ENCODE results near the gene SANBR.
"Not testable (repeated sequence)": the region's sequence is repeated elsewhere in the genome, so short reads cannot be mapped to it uniquely, and the experiment has no call there.

The SANBR gene
- 1.1 to 13.4 (median 3.4) reads per million in 9 experiments for total RNA-seq

DNA sequence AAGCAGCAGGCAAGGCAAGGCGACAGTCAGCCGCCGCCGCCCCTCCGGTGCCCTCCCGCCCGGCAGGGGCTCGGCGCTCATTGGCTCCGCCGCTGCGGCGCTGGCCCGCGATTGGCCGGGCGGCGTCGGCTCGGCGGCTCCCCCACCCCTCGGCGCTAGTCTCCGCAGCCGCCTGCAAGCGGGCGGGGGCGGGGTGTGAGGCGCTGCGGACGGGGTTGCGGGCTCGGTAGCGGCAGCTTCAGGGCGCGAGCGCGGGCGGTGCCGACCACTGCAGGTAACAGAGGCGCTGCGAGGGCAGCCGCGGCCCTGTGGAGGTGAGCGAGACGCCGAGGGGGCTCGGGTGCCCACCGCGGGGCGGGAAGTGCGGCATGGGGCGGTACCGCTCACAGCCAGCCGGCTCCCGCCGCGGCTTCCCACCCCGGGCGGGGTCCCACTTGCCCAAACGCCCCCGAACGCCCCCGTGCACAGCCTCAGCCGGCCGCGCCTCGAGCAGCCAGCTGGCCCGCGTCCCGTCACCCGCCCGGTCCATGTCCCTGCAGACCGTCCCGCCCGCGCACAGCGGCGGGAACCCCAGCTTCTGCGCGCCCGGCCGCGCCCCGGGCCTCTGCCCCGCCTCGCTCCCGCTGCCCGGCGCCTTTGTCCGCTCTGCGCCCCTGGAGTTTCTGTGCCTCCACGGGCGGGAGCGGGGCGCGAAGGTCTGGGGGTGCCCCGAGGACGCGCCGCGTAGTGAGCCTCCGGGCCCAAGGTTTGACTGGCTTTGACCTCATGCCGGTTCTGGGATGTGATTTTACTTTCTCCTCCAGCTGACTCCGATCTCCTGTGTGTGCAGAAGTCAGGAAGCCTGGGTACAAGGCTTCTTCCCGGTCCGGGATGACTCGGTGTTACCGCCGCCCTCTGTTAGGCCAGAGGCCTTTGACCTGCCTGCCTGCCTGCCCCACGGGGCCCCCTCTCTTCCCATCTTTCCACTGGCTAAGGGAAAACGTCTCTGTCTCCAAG is at the start of gene SANBR:
Gene SANBR (plus strand): TSS at position 158 of the 996 bp plus-strand sequence. CDS start 4,480 bp downstream, outside the sequence.
- H3K27me3 Mint-ChIP-seq = no peaks in the 10 kb centered on the region
- H3K4me3 Mint-ChIP-seq = peak within 1 kb of the TSS; percentile 92 to 93
- peak; percentile 96 for ATAC-seq (replicated peaks)
- peaks cover 5% of the 10 kb centered on the region for H3K36me3 Mint-ChIP-seq (ENCODE audit: insufficient read depth)
- H3K27ac Mint-ChIP-seq = peak within 1 kb of the TSS; percentile 75 to 83
- H3K9me3 Mint-ChIP-seq = no peaks in the 10 kb centered on the region
- H3K4me1 Mint-ChIP-seq (ENCODE audit: low read depth in 2 of 2) = peaks cover 4 to 9% of the 10 kb centered on the region in 2 donors
- DNase-seq = peak; percentile 76 to 84 (median 76)

DNA sequence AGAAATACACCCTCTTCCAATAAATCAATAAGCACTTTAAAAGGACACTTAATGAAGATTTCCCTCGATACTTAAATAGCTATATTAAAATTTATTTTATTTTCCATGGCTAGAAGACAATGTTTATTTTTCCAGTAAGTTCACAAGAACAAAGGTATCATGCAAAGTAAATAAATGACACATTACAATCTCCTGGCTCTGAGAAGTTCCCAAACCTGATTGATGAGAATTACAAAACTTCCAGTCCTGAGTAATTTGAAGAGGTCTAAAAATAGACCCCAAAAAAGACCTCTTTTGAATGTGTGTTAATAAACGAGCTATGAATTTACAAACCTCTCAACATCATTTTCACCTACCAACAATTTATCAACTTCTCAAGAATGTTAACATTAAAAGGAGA is 49.7 kb upstream of the SANBR start:
- Mint-ChIP-seq H3K27me3 (no peaks in the 10 kb centered on the region), H3K9me3 (no peaks in the 10 kb centered on the region), H3K4me3 (peak overlapping the region; percentile 91 to 92), H3K4me1 (ENCODE audit: low read depth in 2 of 2) (peaks cover 12 to 25% of the 10 kb centered on the region in 2 donors), H3K36me3 (ENCODE audit: insufficient read depth) (peaks cover 9% of the 10 kb centered on the region), H3K27ac (peak overlapping the region in 1 of 2 donors; percentile 89)
- no peak for DNase-seq
- no peak for ATAC-seq (replicated peaks)

DNA sequence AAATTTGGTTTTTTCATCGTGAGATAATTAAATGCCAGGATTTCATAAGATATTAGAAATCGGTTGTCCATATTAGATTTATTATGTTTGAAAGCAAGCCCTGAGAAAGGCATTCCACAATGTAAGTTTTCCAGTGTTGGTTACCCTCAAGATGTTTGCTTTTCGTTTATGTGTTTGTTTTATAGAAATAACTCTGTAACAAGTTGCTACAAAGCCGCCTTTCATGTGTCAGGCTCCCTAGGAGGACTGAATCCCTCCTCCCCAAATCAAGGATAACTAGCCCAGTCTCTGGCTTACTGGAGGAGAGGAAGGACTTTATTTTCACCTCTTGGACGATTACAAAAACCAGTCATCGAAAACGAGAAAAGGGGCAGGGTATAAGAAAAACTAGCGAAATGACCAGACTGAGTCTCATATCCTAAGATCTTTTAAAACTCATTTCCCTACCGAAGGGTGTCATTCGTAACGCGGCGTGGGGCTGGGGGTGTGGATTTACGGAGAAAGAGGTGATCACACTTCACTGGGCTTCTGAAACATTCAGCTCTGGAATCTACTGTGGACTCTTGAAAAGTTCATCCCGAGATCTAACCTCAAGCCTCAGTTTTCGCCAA is 49.2 kb upstream of the SANBR start:
- H3K9me3 Mint-ChIP-seq = no peaks in the 10 kb centered on the region
- H3K4me3 Mint-ChIP-seq = peak overlapping the region; percentile 91 to 92
- ATAC-seq (replicated peaks) = peak; percentile 2
- H3K27me3 Mint-ChIP-seq = no peaks in the 10 kb centered on the region
- H3K36me3 Mint-ChIP-seq (ENCODE audit: insufficient read depth) = peaks cover 9% of the 10 kb centered on the region
- peaks cover 13 to 25% of the 10 kb centered on the region in 2 donors for H3K4me1 Mint-ChIP-seq (ENCODE audit: low read depth in 2 of 2)
- no peak for DNase-seq
- peak overlapping the region; percentile 89 to 90 for H3K27ac Mint-ChIP-seq

DNA sequence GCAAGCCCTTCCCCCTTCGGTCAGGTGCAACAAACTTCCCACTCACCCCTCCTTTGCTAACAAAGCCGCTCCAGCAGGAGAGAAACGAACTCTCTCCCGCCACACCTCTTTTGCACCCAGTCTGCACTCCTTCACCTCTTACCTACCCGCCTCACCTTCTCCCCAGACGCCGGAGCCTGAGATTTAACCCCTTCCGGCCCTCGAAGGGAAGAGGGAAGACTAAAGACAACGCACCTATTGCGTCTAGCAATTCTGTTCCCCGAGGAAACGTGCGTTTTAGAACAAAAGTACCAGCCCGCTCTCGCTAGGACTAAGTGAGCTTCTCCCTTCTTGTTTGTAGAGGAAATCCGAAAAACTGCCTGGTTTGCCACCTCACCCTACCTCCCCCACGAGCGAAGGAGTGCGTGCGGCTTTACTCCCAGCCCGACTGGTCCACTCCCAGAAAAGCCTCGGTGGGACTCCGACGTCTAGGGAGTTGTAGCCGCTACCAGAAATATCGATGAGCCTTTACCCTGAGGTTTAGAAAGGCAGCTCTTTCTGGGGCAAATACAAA is 48.6 kb upstream of the SANBR start:
- Mint-ChIP-seq H3K4me1 (ENCODE audit: low read depth in 2 of 2) (peaks cover 16 to 29% of the 10 kb centered on the region in 2 donors), H3K27me3 (no peaks in the 10 kb centered on the region), H3K36me3 (ENCODE audit: insufficient read depth) (peaks cover 9% of the 10 kb centered on the region), H3K4me3 (peak overlapping the region; percentile 91 to 92), H3K9me3 (no peaks in the 10 kb centered on the region), H3K27ac (peak overlapping the region; percentile 89 to 90)
- ATAC-seq (replicated peaks) = peak; percentile 70
- DNase-seq = peak; percentile 42 to 69 (median 44)

GRCh38 chr2:61017556-61018317 is 47.9 kb upstream of the SANBR start, which contains the start of the genes PEX13 and PUS10:
Gene PEX13 (plus strand): TSS chr2:61017720. CDS start chr2:61017760, 40 bp downstream.
Gene PUS10 (minus strand): TSS chr2:61018255. CDS start chr2:61011890, 6,365 bp downstream.
- Mint-ChIP-seq H3K36me3 (ENCODE audit: insufficient read depth) (peaks cover 9% of the 10 kb centered on the region), H3K4me1 (ENCODE audit: low read depth in 2 of 2) (peaks cover 16 to 29% of the 10 kb centered on the region in 2 donors), H3K4me3 (peak within 1 kb of the TSS; percentile 91 to 92), H3K9me3 (no peaks in the 10 kb centered on the region), H3K27ac (peak within 1 kb of the TSS; percentile 89 to 90), H3K27me3 (no peaks in the 10 kb centered on the region)
- DNase-seq (peak in 2 of 3 experiments; percentile 9 to 32), ATAC-seq (replicated peaks) (peak; percentile 80)

DNA sequence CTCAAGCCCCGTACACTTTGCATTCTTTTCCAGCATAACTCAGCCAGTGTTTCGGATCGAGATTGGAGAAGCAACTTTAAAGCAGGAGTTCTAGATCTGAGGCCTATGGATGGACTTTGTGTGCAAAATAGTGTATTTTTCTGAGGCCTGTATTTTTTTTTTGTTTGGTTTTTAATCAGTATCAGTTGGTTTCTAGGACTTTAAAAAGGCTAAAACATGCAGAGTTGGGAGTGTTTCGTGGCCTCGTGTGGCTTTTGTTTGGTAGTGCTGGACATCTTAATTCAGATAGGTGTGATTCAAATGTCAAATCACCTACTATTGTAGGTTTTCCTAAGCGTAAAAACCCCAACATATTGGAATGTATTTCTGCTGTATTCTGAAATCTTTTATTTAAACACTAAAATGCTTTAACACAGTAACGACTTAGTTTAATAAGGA is 47.3 kb upstream of the SANBR start:
- Mint-ChIP-seq H3K4me1 (ENCODE audit: low read depth in 2 of 2) (peaks cover 16 to 28% of the 10 kb centered on the region in 2 donors), H3K27ac (peak overlapping the region; percentile 89 to 90), H3K9me3 (no peaks in the 10 kb centered on the region), H3K4me3 (peak overlapping the region; percentile 91 to 92), H3K27me3 (no peaks in the 10 kb centered on the region), H3K36me3 (ENCODE audit: insufficient read depth) (peaks cover 9% of the 10 kb centered on the region)
- DNase-seq (no peak), ATAC-seq (replicated peaks) (no peak)

GRCh38 chr2:61018798-61019197 is 46.9 kb upstream of the SANBR start:
- H3K27ac Mint-ChIP-seq = peak overlapping the region; percentile 89 to 90
- peak overlapping the region; percentile 91 to 92 for H3K4me3 Mint-ChIP-seq
- H3K4me1 Mint-ChIP-seq (ENCODE audit: low read depth in 2 of 2) = peaks cover 16 to 28% of the 10 kb centered on the region in 2 donors
- H3K36me3 Mint-ChIP-seq (ENCODE audit: insufficient read depth) = peaks cover 9% of the 10 kb centered on the region
- ATAC-seq (replicated peaks) (no peak), DNase-seq (no peak)
- H3K9me3 Mint-ChIP-seq = no peaks in the 10 kb centered on the region
- no peaks in the 10 kb centered on the region for H3K27me3 Mint-ChIP-seq

DNA sequence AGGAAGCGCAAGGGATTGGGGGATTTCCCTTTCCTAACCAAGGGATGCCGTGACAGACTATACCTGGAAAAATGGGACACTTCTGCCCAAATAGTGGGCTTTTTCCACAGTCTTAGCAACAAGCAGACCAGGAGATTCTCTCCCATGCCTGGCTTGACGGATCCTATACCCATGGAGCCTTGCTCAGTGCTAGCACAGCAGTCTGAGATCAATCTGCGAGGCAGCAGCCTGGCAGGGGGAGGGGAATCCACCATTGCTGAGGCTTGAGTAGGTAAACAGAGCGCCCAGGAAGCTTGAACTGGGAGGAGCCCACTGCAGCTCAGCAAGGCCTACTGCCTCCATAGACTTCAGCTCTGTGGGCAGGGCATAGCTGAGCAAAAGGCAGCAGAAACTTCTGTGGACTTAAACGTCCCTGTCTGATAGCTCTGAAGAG is 44.4 kb upstream of the SANBR start:
- ATAC-seq (replicated peaks) = no peak

DNA sequence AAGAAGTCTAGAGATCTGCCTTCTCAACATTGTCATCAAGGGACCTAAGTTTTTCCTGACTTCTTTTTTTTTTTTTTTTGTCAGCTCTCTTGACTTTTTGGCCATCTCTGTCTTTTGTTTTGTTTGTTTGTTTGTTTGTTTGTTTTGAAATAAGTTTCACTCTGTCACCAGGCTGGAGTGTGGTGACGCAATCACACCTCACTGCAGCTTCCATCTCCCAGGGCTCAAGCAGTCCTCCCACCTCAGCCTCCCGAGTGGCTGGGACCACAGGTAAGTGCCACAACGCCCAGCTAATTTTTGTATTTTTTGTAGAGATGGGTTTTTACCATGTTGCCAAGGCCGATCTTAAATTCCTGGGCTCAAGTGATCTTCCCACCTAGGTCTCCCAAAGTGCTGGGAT is 42.0 kb upstream of the SANBR start:
- ATAC-seq (replicated peaks) = no peak
- peak overlapping the region in 1 of 2 donors; percentile 19 for H3K27ac Mint-ChIP-seq
- no peak for DNase-seq
- peaks cover 9% of the 10 kb centered on the region for H3K36me3 Mint-ChIP-seq (ENCODE audit: insufficient read depth)
- no peaks in the 10 kb centered on the region for H3K9me3 Mint-ChIP-seq
- H3K4me3 Mint-ChIP-seq = peak overlapping the region in 1 of 2 donors; percentile 7
- no peaks in the 10 kb centered on the region for H3K27me3 Mint-ChIP-seq
- H3K4me1 Mint-ChIP-seq (ENCODE audit: low read depth in 2 of 2) = peaks cover 19 to 34% of the 10 kb centered on the region in 2 donors

More for the DNA sequence above, 44.4 kb upstream of the SANBR start:
- Mint-ChIP-seq H3K4me3 (no peak overlapping the region), H3K4me1 (ENCODE audit: low read depth in 2 of 2) (peaks cover 17 to 40% of the 10 kb centered on the region in 2 donors), H3K27ac (no peak overlapping the region), H3K9me3 (no peaks in the 10 kb centered on the region), H3K27me3 (no peaks in the 10 kb centered on the region), H3K36me3 (ENCODE audit: insufficient read depth) (peaks cover 9% of the 10 kb centered on the region)
- no peak for DNase-seq

DNA sequence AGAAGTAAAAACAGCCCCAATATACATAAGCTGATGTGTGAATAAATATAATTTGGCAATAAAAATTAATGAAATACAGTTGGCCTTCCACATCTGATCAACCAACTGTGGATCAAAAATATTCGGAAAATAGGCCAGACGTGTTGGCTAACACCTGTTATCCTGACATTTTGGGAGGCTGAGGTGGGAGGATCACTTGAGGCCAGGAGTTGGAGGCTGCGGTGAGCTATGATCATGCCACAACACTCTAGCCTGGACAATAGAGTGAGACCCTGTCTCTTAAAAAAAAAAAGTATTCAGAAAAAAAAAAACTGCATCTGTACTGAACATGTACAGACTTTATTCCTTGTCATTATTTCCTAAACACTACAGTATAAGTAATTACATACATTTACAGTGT is 36.1 kb upstream of the SANBR start:
- H3K4me3 Mint-ChIP-seq = no peak overlapping the region
- H3K4me1 Mint-ChIP-seq (ENCODE audit: low read depth in 2 of 2) = peaks cover 9 to 14% of the 10 kb centered on the region in 2 donors
- no peak overlapping the region for H3K27ac Mint-ChIP-seq
- no peak for DNase-seq
- peaks cover 35% of the 10 kb centered on the region for H3K36me3 Mint-ChIP-seq (ENCODE audit: insufficient read depth)
- no peaks in the 10 kb centered on the region for H3K9me3 Mint-ChIP-seq
- no peak for ATAC-seq (replicated peaks)
- H3K27me3 Mint-ChIP-seq = no peaks in the 10 kb centered on the region

DNA sequence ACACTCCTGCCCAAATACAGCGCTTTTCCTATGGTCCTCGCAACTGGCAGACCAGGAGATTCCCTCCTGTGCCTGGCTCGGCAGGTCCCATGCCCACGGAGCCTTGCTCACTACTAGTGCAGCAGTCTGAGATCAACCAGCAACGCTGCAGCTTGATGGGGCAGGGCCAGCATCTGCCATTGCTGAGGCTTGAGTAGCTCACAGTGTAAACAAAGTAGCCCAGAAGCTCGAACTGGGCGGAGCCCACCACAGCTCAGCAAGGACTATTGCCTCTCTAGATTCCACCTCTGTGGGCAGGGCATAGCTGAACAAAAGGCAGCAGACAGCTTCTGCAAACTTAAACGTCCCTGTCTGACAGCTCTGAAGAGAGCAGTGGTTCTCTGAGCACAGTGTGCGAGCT is 31.1 kb upstream of the SANBR start:
- H3K4me1 Mint-ChIP-seq (ENCODE audit: low read depth in 2 of 2) = peaks cover 9 to 16% of the 10 kb centered on the region in 2 donors
- H3K9me3 Mint-ChIP-seq; H3K27me3 Mint-ChIP-seq; ATAC-seq (replicated peaks); DNase-seq; H3K4me3 Mint-ChIP-seq; H3K27ac Mint-ChIP-seq: not testable (repeated sequence)
- peaks cover 40% of the 10 kb centered on the region for H3K36me3 Mint-ChIP-seq (ENCODE audit: insufficient read depth)

DNA sequence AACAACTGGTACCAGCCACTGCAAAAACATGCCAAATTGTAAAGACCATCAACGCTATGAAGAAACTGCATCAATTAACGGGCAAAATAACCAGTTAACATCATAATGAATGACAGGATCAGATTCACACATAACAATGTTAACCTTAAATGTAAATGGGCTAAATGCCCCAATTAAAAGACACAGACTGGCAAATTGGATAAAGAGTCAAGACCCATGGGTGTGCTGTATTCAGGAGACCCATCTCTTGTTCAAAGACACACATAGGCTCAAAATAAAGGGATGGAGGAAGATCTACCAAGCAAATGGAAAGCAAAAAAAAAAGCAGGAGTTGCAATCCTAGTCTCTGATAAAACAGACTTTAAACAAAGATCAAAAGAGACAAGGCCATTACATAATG is 29.0 kb upstream of the SANBR start:
- H3K4me1 Mint-ChIP-seq (ENCODE audit: low read depth in 2 of 2) = peaks cover 17 to 31% of the 10 kb centered on the region in 2 donors
- H3K9me3 Mint-ChIP-seq; H3K4me3 Mint-ChIP-seq; H3K27me3 Mint-ChIP-seq; ATAC-seq (replicated peaks); DNase-seq: not testable (repeated sequence)
- peaks cover 34% of the 10 kb centered on the region for H3K36me3 Mint-ChIP-seq (ENCODE audit: insufficient read depth)
- H3K27ac Mint-ChIP-seq = peak overlapping the region in 1 of 2 donors; percentile 24

All from effector memory CD8-positive, alpha-beta T cell (primary cell).